ENCODE results near the gene DCHS1. TPM values are rescaled to one million over a fixed set of nuclear protein-coding genes. Genes with fewer than 3 reads are reported as not detected.
A peak's percentile ranks its signal among the peaks of the same experiment; 100 is the strongest.

DCHS1 gene
- total RNA-seq, 1 donor from 2014 or later, result 33.4 TPM

DNA sequence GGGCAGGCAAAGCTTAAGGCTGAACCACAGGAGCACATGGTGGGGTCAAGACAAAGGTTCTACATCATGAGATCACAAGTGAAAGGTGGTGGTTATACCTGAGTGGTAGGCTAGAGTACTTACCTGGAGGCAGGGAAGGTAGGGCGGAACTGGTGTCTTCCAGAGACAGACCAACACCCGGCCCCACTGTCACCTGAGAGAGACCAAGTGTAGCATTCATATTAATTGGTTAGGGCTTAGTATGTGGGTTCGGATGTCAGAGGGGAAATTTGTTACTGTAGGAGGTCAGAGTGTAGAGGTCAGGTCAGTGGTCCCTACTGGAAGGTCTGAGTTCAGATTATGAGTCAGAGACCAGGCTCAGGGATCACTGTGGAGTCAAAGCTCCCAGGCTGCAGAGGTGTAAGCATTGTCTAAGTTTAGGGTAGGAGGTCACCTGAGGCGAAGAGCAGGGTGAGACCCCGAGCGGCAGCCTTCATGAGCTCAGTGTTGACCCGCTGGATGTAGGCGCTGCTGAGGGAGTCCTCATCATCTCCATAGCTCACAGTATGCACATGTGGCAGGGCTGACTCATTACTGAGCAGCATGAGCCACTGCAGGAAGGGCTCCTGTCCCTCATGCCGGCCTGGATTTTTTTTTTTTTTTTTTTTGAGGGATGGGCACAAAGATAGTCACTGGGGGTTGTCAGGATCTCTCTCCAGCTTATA, 39.6 kb downstream of the DCHS1 start:
- peak; percentile 68 for DNase-seq (ENCODE audit: low spot score)
- TF ChIP-seq, protein P1, sequence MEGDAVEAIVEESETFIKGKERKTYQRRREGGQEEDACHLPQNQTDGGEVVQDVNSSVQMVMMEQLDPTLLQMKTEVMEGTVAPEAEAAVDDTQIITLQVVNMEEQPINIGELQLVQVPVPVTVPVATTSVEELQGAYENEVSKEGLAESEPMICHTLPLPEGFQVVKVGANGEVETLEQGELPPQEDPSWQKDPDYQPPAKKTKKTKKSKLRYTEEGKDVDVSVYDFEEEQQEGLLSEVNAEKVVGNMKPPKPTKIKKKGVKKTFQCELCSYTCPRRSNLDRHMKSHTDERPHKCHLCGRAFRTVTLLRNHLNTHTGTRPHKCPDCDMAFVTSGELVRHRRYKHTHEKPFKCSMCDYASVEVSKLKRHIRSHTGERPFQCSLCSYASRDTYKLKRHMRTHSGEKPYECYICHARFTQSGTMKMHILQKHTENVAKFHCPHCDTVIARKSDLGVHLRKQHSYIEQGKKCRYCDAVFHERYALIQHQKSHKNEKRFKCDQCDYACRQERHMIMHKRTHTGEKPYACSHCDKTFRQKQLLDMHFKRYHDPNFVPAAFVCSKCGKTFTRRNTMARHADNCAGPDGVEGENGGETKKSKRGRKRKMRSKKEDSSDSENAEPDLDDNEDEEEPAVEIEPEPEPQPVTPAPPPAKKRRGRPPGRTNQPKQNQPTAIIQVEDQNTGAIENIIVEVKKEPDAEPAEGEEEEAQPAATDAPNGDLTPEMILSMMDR (IDR thresholded peaks at IDR 0.05), result no peak
- Mint-ChIP-seq H3K27ac (ENCODE audit: unreplicated experiment) (peak overlapping the region; percentile 28), H3K9me3 (ENCODE audit: low read depth) (no peaks in the 10 kb centered on the region), H3K27me3 (ENCODE audit: low read depth) (no peaks in the 10 kb centered on the region), H3K4me1 (ENCODE audit: low read depth) (peaks cover 3% of the 10 kb centered on the region), H3K36me3 (ENCODE audit: low read depth) (peaks cover 12% of the 10 kb centered on the region), H3K4me3 (ENCODE audit: unreplicated experiment) (no peak overlapping the region)

DNA sequence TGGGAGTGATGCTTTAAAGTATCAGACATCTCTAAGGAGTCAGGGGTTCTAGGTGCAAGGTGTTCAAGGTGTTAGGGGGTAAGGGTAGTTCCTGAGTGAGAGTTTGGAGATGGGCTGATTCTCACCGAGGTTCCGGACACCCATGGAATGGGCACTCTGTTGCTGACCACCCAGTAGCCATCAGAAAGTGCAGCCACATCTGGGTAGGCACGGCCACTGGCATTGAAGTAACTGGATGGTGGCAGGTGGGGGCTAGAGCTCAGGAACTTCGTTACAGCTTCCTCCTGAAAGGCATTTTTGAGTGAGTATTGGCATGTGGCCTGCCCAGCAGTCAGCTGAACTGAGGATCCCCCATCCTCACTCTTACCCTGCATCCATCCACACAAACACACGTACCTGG, 40.6 kb downstream of the DCHS1 start:
- no peaks in the 10 kb centered on the region for H3K27me3 Mint-ChIP-seq (ENCODE audit: low read depth)
- peaks cover 18% of the 10 kb centered on the region for H3K36me3 Mint-ChIP-seq (ENCODE audit: low read depth)
- H3K27ac Mint-ChIP-seq (ENCODE audit: unreplicated experiment), result no peak overlapping the region
- H3K4me1 Mint-ChIP-seq (ENCODE audit: low read depth), result peaks cover 3% of the 10 kb centered on the region
- no peak for DNase-seq (ENCODE audit: low spot score)
- no peaks in the 10 kb centered on the region for H3K9me3 Mint-ChIP-seq (ENCODE audit: low read depth)
- TF ChIP-seq, protein P1 (IDR thresholded peaks at IDR 0.05), result no peak
- H3K4me3 Mint-ChIP-seq (ENCODE audit: unreplicated experiment), result no peak overlapping the region

DNA sequence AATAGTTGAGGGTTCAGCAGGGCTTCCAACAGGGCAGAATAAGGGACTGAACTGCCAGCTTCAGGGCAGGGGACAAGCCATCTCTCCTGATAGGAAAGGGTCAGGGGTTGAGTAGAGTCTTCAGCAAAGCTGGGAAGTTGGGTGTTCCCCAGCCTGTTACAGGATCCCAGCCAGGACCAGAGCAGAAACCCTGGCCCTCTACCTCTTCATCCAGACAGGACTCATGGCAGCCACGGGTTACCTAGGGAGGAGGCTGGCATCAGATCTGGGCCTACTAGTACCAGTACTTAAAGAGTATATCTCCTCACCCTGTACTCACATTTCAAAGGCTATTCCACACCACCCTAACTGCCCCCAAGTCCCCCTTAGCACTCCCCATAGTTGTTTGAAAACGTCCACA, 41.2 kb downstream of the DCHS1 start:
- Mint-ChIP-seq H3K4me1 (ENCODE audit: low read depth) (peaks cover 3% of the 10 kb centered on the region), H3K9me3 (ENCODE audit: low read depth) (no peaks in the 10 kb centered on the region), H3K27me3 (ENCODE audit: low read depth) (no peaks in the 10 kb centered on the region), H3K4me3 (ENCODE audit: unreplicated experiment) (no peak overlapping the region), H3K27ac (ENCODE audit: unreplicated experiment) (no peak overlapping the region), H3K36me3 (ENCODE audit: low read depth) (peaks cover 24% of the 10 kb centered on the region)
- DNase-seq (ENCODE audit: low spot score), result no peak
- TF ChIP-seq, protein P1 (IDR thresholded peaks at IDR 0.05), result no peak

DNA sequence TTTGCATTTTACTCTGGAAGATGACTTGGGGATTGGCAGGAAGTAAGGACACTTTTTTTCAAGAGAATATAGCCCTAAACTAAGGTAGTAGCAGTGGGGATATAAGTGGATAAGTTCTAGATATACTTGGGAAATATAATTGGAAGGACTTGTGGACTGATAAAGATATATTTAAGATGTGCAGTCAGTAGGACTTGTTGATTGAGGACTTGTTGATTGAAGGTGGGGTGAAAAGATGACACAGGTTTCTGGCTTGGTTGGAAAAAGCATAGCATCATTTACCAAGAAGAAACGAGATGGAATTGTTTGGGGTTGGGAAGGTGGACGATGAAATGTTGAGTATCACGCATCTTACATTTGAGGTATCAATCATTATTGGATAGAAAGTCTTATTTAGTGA, 42.1 kb downstream of the DCHS1 start:
- no peaks in the 10 kb centered on the region for H3K9me3 Mint-ChIP-seq (ENCODE audit: low read depth)
- H3K36me3 Mint-ChIP-seq (ENCODE audit: low read depth), result peaks cover 32% of the 10 kb centered on the region
- no peaks in the 10 kb centered on the region for H3K27me3 Mint-ChIP-seq (ENCODE audit: low read depth)
- peaks cover 3% of the 10 kb centered on the region for H3K4me1 Mint-ChIP-seq (ENCODE audit: low read depth)
- no peak overlapping the region for H3K4me3 Mint-ChIP-seq (ENCODE audit: unreplicated experiment)
- no peak for DNase-seq (ENCODE audit: low spot score)
- no peak overlapping the region for H3K27ac Mint-ChIP-seq (ENCODE audit: unreplicated experiment)
- TF ChIP-seq, protein P1 (IDR thresholded peaks at IDR 0.05), result no peak

DNA sequence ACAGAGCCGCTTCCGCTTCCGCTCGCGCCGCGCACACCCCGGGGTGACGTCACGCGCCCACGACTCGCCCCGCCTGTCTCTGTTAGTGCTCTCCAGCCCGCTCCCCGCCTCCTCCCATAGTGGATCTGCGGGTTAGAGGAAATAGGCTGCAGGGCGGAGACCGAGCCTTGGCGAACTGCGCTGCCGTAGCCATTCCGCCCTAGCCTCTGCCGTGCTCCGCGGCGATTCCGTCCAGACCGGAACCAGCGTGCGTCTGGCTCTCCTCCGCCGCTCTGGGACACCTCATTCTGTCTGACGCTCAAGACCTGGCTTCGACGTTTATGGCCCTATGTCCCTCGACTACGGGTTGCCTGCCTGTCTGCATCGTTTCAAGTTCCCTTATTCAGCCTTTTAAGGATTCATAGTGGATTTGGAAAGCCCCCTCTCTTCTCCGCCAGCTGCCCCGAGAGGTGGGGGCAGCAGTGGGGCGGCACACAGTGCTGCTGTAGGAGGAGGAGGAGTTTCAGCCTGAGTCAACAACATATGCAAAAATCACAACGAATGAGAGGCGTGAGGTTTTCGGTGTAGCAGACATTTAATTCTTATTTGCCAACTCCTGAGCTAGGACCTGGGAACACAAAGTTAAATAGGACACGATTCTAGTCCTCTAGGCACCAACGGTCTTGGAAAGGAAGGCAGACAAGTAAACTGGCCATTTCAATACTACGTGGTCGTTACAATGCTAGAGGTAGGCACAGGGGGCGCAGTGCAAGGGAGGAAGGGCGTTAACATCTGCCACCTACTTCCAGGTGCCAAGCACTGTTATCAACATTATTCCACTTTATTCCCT, 43.2 kb downstream of the DCHS1 start, which contains the start of gene TAF10:
TAF10 (minus strand) TSS at position 4 of the 829 bp plus-strand sequence. CDS start 27 bp downstream, outside the sequence.
- DNase-seq (ENCODE audit: low spot score), result peak; percentile 99
- H3K36me3 Mint-ChIP-seq (ENCODE audit: low read depth), result peaks cover 35% of the 10 kb centered on the region
- H3K9me3 Mint-ChIP-seq (ENCODE audit: low read depth), result no peaks in the 10 kb centered on the region
- TF ChIP-seq, protein P1 (IDR thresholded peaks at IDR 0.05), result peak; percentile 81
- peak within 1 kb of the TSS; percentile 77 for H3K4me3 Mint-ChIP-seq (ENCODE audit: unreplicated experiment)
- H3K27ac Mint-ChIP-seq (ENCODE audit: unreplicated experiment), result peak within 1 kb of the TSS; percentile 91
- no peaks in the 10 kb centered on the region for H3K27me3 Mint-ChIP-seq (ENCODE audit: low read depth)
- peaks cover 3% of the 10 kb centered on the region for H3K4me1 Mint-ChIP-seq (ENCODE audit: low read depth)

Data from chondrocyte (in vitro differentiated cells).